Spleen (tissue), 11 donors: ENCODE measurements around the gene PLA2G6. TPM values are rescaled to one million over a fixed set of nuclear protein-coding genes. Genes with fewer than 3 reads are reported as not detected.

ENCODE experiments used
- DNase-seq: peaks from one replicate; pipeline ENCODE4 v3.0.0-alpha.2; 2020
- H3K27ac ChIP-seq, 8 donors: fragments of 200-600 bp; sonication (generic) in 7 of 8; 1 replicate in 4 of 8; 2 replicates in 4 of 8; pipeline versions ENCODE4 v1.5.0 to v1.8.0; 2016 to 2021; ENCODE audit warnings: inconsistent platforms in 4 of 8, mild to moderate bottlenecking in 4 of 8, moderate library complexity in 1 of 8
- H3K27me3 ChIP-seq, 7 donors: fragments of 200-600 bp; sonication (generic) in 6 of 7; replicated peaks in 1 of 7; 1 replicate in 4 of 7; 2 replicates in 3 of 7; pipeline versions ENCODE4 v1.5.0 to v1.8.0; 2016 to 2021; ENCODE audit warnings: inconsistent platforms in 3 of 7, mild to moderate bottlenecking in 1 of 7
- H3K36me3 ChIP-seq, 6 donors: fragments of 200-600 bp; sonication (generic) in 5 of 6; 1 replicate in 4 of 6; 2 replicates in 2 of 6; pipeline versions ENCODE4 v1.5.0 to v1.8.0; 2016 to 2021; ENCODE audit warnings: inconsistent platforms in 2 of 6
- H3K4me1 ChIP-seq, 6 donors: fragments of 200-600 bp; sonication (generic) in 5 of 6; 1 replicate in 3 of 6; 2 replicates in 3 of 6; pipeline versions ENCODE4 v1.5.0 to v1.8.0; 2016 to 2021; ENCODE audit warnings: inconsistent platforms in 3 of 6
- H3K4me3 ChIP-seq, 8 donors: fragments of 200-600 bp; sonication (generic) in 7 of 8; 1 replicate in 4 of 8; 2 replicates in 4 of 8; pipeline versions ENCODE4 v1.5.0 to v1.8.0; 2016 to 2021; ENCODE audit warnings: inconsistent platforms in 4 of 8, mild to moderate bottlenecking in 4 of 8, moderate library complexity in 2 of 8
- H3K9me3 ChIP-seq, 8 donors: fragments of 200-600 bp; sonication (generic) in 7 of 8; 1 replicate in 4 of 8; 2 replicates in 4 of 8; pipeline versions ENCODE4 v1.5.0 to v1.8.0; 2016 to 2021; ENCODE audit warnings: inconsistent platforms in 4 of 8
- CTCF ChIP-seq, 11 experiments: fragments of 200-600 bp in 7 of 11; fragments of 450-650 bp in 4 of 11; sonication (generic) in 4 of 11; IDR thresholded peaks in 8 of 11; conservative IDR thresholded peaks in 3 of 11; 1 replicate in 7 of 11; 2 replicates in 4 of 11; pipeline versions ENCODE4 v1.4.0 to v1.8.0; 2016 to 2021; ENCODE audit warnings: antibody characterized with exemption in 11 of 11, inconsistent platforms in 4 of 11, mild to moderate bottlenecking in 1 of 11
- POLR2A ChIP-seq, 3 donors: fragments of 450-650 bp; IDR thresholded peaks; one replicate each; pipeline ENCODE4 v1.5.1; 2017; ENCODE audit warnings: antibody characterized with exemption in 3 of 3, mild to moderate bottlenecking in 1 of 3
- POLR2AphosphoS5 ChIP-seq, 3 donors: sonication (generic); formaldehyde crosslinking; IDR thresholded peaks; one replicate each; pipeline ENCODE4 v1.5.1; 2017; ENCODE audit warnings: antibody characterized with exemption in 3 of 3
- WGBS, 5 donors: extraction: QIAGEN DNeasy Blood & Tissue Kit in 3 of 5; methylation state at CpG; one replicate each; pipeline versions ENCODE4 v1.1.5 to v1.1.7; 2013 to 2018; 5-methylcytosine and 5-hydroxymethylcytosine counted together
- intact Hi-C: fragments of 100-400 bp; cut with DNase I; formaldehyde crosslinking; loops from one replicate; pipeline ENCODE4 v1.15.0; 2023; ENCODE audit warnings: low total_unique reads
- polyA plus RNA-seq, 3 donors: library from polyadenylated mRNA; stranded (reverse); fragments of 200-250 nt; gene quantifications; one replicate each; pipeline ENCODE4 v1.2.1, GENCODE V29; 2013
- total RNA-seq, 7 donors: library from RNA; depleted of rRNA in 3 of 7; stranded (reverse); fragments of >200 nt in 3 of 7; fragmentation: NEBNext Ultra II Directional in 4 of 7; extraction: Animal tissue kit (Norgen Biotek cat#: 25700) in 4 of 7; gene quantifications; one replicate each; pipeline versions ENCODE4 v1.1.0 to v1.2.1, GENCODE V29; 2016 to 2021
- donor health status: healthy with polysubstance abuse.
- donor health status: DM: no; HTN: no; CAD: no; lungs with moderate emphysema.
- donor health status: DM: no; HTN: no; CAD: no.
- donor health status: Bipolar disorder and iron deficiency.
- donor health status: healthy.
- donor health status: DM: no; HTN: no; CAD: no.
- donor health status: DM: yes; HTN: yes; CAD: no.

PLA2G6 gene
- total and polyA plus RNA-seq, 10 donors = 18.1 to 60.9 (median 55.8) TPM

- WGBS, 5 donors = 56 to 83% (median 62%) methylated on average over 13 to 32 of the region's 32 CpGs
- Histone ChIP-seq H3K27ac (no peak overlapping the region), H3K9me3 (no peaks in the 10 kb centered on the region), H3K4me1 (peaks cover 0 to 9% (median 7%) of the 10 kb centered on the region in 6 donors), H3K27me3 (no peaks in the 10 kb centered on the region), H3K4me3 (no peak overlapping the region), H3K36me3 (peaks cover 0 to 30% (median 8%) of the 10 kb centered on the region in 6 donors)
- intact Hi-C loops = loop anchor here (5.0 kb wide), 1 partner anchor 238 kb away; no protein-coding TSS in a partner anchor
- DNase-seq = peak; percentile 95
- TF ChIP-seq POLR2AphosphoS5 (IDR thresholded peaks at IDR 0.05) = peak; percentile 66 to 75 (median 67)
- no peak for TF ChIP-seq POLR2A (IDR thresholded peaks at IDR 0.05)
- TF ChIP-seq CTCF (IDR thresholded peaks at IDR 0.05 in 8 of 11, conservative IDR thresholded peaks at IDR 0.05 in 3 of 11) = peak; percentile 77 to 99 (median 95)
Observed at GRCh38 chr22:38114484-38115398, 66.9 kb downstream of the PLA2G6 start.

GRCh38 chr22:38112381-38112780 is 69.2 kb downstream of the PLA2G6 start:
- 90 to 97% (median 95%) methylated on average over 3 to 22 of the region's 22 CpGs for WGBS, 5 donors
- no peak overlapping the region for H3K4me3 ChIP-seq
- intact Hi-C loops = loop anchor here (5.0 kb wide), 1 partner anchor 240 kb away; no protein-coding TSS in a partner anchor
- H3K4me1 ChIP-seq = peaks cover 0 to 9% (median 7%) of the 10 kb centered on the region in 6 donors
- no peak overlapping the region for H3K27ac ChIP-seq
- DNase-seq = no peak
- TF ChIP-seq POLR2A (IDR thresholded peaks at IDR 0.05) (no peak), CTCF (IDR thresholded peaks at IDR 0.05 in 8 of 11, conservative IDR thresholded peaks at IDR 0.05 in 3 of 11) (no peak), POLR2AphosphoS5 (IDR thresholded peaks at IDR 0.05) (no peak)
- H3K27me3 ChIP-seq = no peaks in the 10 kb centered on the region
- H3K9me3 ChIP-seq = no peaks in the 10 kb centered on the region
- H3K36me3 ChIP-seq = peaks cover 0 to 30% (median 8%) of the 10 kb centered on the region in 6 donors

GRCh38 chr22:38111925-38112355 is 69.7 kb downstream of the PLA2G6 start:
- TF ChIP-seq CTCF (IDR thresholded peaks at IDR 0.05 in 8 of 11, conservative IDR thresholded peaks at IDR 0.05 in 3 of 11) (no peak), POLR2A (IDR thresholded peaks at IDR 0.05) (no peak), POLR2AphosphoS5 (IDR thresholded peaks at IDR 0.05) (no peak)
- Histone ChIP-seq H3K4me1 (peaks cover 0 to 9% (median 7%) of the 10 kb centered on the region in 6 donors), H3K9me3 (no peaks in the 10 kb centered on the region), H3K4me3 (no peak overlapping the region), H3K27me3 (no peaks in the 10 kb centered on the region), H3K27ac (no peak overlapping the region), H3K36me3 (peaks cover 0 to 30% (median 8%) of the 10 kb centered on the region in 6 donors)
- peak; percentile 61 for DNase-seq
- WGBS, 5 donors = 88 to 95% (median 89%) methylated on average over 5 to 11 of the region's 11 CpGs
- intact Hi-C loops = loop anchor here (5.0 kb wide), 1 partner anchor 240 kb away; no protein-coding TSS in a partner anchor
